IMR-90 (cell line): ENCODE measurements around the gene MMEL1.

ENCODE experiments used
- BHLHE40 ChIP-seq: fragments of 150-350 bp; IDR thresholded peaks from 2 replicates; pipeline ENCODE4 v1.6.1; 2016; ENCODE audit warnings: mild to moderate bottlenecking, low read depth, low read length
- CTCF ChIP-seq: conservative IDR thresholded peaks from 2 replicates; pipeline ENCODE4 v1.5.1; 2012; ENCODE audit warnings: mild to moderate bottlenecking, low read depth, low read length, improper control_type of control experiment
- FOS ChIP-seq: fragments of 150-350 bp; IDR thresholded peaks from 2 replicates; pipeline ENCODE4 v1.6.1; 2016; ENCODE audit warnings: low read depth, low read length
- MAZ ChIP-seq: IDR thresholded peaks from 2 replicates; pipeline ENCODE4 v1.6.1; 2012; ENCODE audit warnings: low read depth, mild to moderate bottlenecking, low read length, improper control_type of control experiment, moderate library complexity, borderline replicate concordance
- MXI1 ChIP-seq: IDR thresholded peaks from 2 replicates; pipeline ENCODE4 v1.6.1; 2012; ENCODE audit warnings: low read depth, mild to moderate bottlenecking, low read length, moderate library complexity, borderline replicate concordance
- POLR2A ChIP-seq: IDR thresholded peaks from 2 replicates; pipeline ENCODE4 v1.6.1; 2012; ENCODE audit warnings: mild to moderate bottlenecking, low read depth, low read length
- RAD21 ChIP-seq: IDR thresholded peaks from 2 replicates; pipeline ENCODE4 v1.6.1; 2012; ENCODE audit warnings: low read length, improper control_type of control experiment
- RFX5 ChIP-seq: IDR thresholded peaks from 2 replicates; pipeline ENCODE4 v1.8.0; 2012; ENCODE audit warnings: low read depth, mild to moderate bottlenecking, low read length, moderate library complexity
- USF2 ChIP-seq: fragments of 150-350 bp; IDR thresholded peaks from 2 replicates; pipeline ENCODE4 v1.6.1; 2017; ENCODE audit warnings: mild to moderate bottlenecking, antibody characterized with exemption, low read length, low read depth

- TF ChIP-seq USF2 (no peak), CTCF (no peak), MAZ (no peak), POLR2A (no peak), RAD21 (no peak), RFX5 (no peak), MXI1 (no peak), BHLHE40 (no peak), FOS (no peak)
Measured at GRCh38 chr1:2646837-2647236, 14.0 kb upstream of the MMEL1 start.
